NCI-H524 (cell line): ENCODE data around the gene CELF2.
A peak's percentile ranks its signal among the peaks of the same experiment; 100 is the strongest.
"Not testable (repeated sequence)": the region's sequence is repeated elsewhere in the genome, so short reads cannot be mapped to it uniquely, and the experiment has no call there.

ENCODE experiments used
- DNase-seq, 2 experiments: peaks; one replicate each; lab custom pipeline; 2025; lab: John Stamatoyannopoulos, UW

Gene CELF2

GRCh38 chr10:11328264-11329061, 310.8 kb downstream of the CELF2 start:
- no peak for DNase-seq

GRCh38 chr10:11329062-11329673, 311.5 kb downstream of the CELF2 start:
- DNase-seq = no peak

GRCh38 chr10:11330383-11331045, 312.8 kb downstream of the CELF2 start:
- no peak for DNase-seq

GRCh38 chr10:11331046-11331577, 313.4 kb downstream of the CELF2 start:
- DNase-seq = no peak

- no peak for DNase-seq
Observed at GRCh38 chr10:11331726-11332125, 314.1 kb downstream of the CELF2 start.

- DNase-seq = no peak
Observed at GRCh38 chr10:11332846-11333245, 315.2 kb downstream of the CELF2 start.

- DNase-seq = no peak
Observed at GRCh38 chr10:11334436-11334835, 316.8 kb downstream of the CELF2 start.

GRCh38 chr10:11335167-11335652, 317.5 kb downstream of the CELF2 start:
- DNase-seq = no peak

GRCh38 chr10:11335881-11336430, 318.3 kb downstream of the CELF2 start:
- DNase-seq = no peak

GRCh38 chr10:11336722-11337162, 319.1 kb downstream of the CELF2 start:
- DNase-seq = no peak

- DNase-seq = no peak
Observed at GRCh38 chr10:11337516-11337915, 319.8 kb downstream of the CELF2 start.

GRCh38 chr10:11338160-11338844, 320.6 kb downstream of the CELF2 start:
- DNase-seq = no peak

GRCh38 chr10:11339013-11339412, 321.3 kb downstream of the CELF2 start:
- no peak for DNase-seq

- DNase-seq = no peak
Observed at GRCh38 chr10:11339660-11340059, 322.0 kb downstream of the CELF2 start.

GRCh38 chr10:11341283-11341960, 323.8 kb downstream of the CELF2 start:
- DNase-seq = no peak

- DNase-seq = no peak
Observed at GRCh38 chr10:11344081-11344480, 326.4 kb downstream of the CELF2 start.

GRCh38 chr10:11344550-11344949, 326.9 kb downstream of the CELF2 start:
- DNase-seq = no peak

- DNase-seq = peak in 1 of 2 experiments; percentile 44
Observed at GRCh38 chr10:11345224-11346054, 327.8 kb downstream of the CELF2 start.

GRCh38 chr10:11347580-11347979, 329.9 kb downstream of the CELF2 start:
- not testable (repeated sequence) for DNase-seq

GRCh38 chr10:11351801-11352200, 334.1 kb downstream of the CELF2 start:
- DNase-seq = no peak
